GM18858 (cell line): Measurements from ENCODE around the gene HSPA12B.

ENCODE experiments used
- ATAC-seq: cut with Tn5 transposase; IDR thresholded peaks from one replicate; pipeline ENCODE4 v1.9.1; 2021; ENCODE audit not compliant: unreplicated experiment

HSPA12B gene

GRCh38 chr20:3744806-3745685, 12.6 kb downstream of the HSPA12B start:
- no peak for ATAC-seq

DNA sequence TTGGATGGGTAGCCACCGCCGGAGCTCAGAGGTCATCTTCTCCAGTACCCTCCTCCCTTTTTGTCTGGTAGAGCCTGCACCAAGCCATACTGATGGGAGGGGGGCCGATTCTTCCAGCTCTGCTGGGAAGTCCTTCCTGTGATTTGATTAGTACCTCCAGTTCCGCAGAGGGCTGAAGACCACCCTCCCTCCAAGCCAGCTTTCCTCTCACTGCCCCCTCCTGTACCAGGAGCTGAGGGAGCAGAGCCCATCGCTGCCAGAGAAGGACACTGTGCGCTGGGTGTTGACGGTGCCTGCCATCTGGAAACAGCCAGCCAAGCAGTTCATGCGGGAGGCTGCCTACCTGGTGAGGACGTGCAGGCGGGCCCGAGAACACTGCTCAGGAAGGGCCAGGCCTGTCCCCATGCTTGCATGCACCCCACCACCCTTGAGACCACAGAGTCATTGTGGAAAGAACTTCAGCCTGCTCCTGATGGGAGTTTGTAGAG, 13.2 kb downstream of the HSPA12B start:
- ATAC-seq, result no peak

DNA sequence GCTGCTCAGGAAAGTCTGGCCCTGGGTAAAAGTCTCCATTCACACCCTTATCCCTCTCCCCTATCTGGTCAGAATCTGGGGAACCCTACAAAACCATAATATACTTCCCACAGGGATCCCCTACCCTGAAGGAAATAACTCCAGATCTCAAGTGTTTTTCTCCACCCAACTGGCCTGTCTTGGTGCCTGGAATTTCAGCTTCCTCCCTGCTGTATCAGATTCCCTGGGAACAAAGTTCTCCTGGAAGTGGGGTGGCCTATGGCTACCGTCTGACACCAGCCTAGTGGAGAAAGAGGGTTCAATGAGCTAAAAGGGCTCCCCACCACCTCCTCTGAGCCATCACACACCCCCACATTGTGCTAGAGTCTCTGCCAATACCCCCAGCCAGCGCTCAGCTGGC, 15.0 kb downstream of the HSPA12B start:
- ATAC-seq, result no peak

DNA sequence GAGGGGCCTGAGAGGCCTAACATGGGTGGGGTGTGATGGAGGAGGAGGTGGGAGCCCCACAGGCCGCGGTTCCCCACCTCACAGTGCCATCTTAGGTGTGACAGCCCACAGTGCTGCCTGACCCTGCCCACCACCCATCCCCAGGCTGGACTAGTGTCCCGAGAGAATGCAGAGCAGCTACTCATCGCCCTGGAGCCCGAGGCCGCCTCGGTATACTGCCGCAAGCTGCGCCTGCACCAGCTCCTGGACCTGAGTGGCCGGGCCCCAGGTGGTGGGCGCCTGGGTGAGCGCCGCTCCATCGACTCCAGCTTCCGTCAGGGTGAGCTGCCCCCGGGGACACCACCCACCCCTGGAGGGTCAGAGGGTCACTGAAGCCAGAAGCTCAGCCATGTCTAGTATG, 15.6 kb downstream of the HSPA12B start:
- ATAC-seq, result no peak

- no peak for ATAC-seq
Measured at GRCh38 chr20:3749087-3749688, 16.7 kb downstream of the HSPA12B start.

GRCh38 chr20:3749689-3750531, 17.4 kb downstream of the HSPA12B start:
- no peak for ATAC-seq

- ATAC-seq, result no peak
Measured at GRCh38 chr20:3751305-3751674, 18.8 kb downstream of the HSPA12B start.

DNA sequence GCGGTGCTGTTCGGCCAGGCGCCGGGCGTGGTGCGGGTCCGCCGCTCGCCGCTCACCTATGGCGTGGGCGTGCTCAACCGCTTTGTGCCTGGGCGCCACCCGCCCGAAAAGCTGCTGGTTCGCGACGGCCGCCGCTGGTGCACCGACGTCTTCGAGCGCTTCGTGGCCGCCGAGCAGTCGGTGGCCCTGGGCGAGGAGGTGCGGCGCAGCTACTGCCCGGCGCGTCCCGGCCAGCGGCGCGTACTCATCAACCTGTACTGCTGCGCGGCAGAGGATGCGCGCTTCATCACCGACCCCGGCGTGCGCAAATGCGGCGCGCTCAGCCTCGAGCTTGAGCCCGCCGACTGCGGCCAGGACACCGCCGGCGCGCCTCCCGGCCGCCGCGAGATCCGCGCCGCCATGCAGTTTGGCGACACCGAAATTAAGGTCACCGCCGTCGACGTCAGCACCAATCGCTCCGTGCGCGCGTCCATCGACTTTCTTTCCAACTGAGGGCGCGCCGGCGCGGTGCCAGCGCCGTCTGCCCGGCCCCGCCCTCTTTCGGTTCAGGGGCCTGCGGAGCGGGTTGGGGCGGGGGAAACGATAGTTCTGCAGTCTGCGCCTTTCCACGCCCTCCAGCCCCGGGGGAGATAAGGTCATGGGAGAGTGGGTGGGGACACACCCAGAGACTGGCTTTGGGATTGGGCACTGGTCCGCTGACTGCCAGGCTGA, 19.3 kb downstream of the HSPA12B start:
- no peak for ATAC-seq

DNA sequence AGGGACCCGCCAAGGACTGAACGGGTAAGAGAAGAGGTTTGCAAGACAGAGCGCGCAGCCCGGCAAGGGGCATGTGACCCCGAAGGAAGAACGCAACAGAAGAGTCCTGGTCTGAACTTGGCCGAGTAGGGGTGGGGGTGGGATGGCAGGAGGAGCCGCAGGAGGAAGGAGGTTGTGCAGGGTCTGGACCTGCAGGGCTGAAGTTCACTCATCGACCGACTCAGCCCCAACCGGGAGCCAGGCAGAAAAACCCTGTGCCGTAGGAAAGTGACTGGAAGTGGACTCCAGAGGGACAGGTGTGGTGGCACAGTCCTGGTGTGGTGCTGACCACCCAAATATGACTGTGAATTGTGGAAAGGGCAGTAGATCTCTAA, 19.9 kb downstream of the HSPA12B start:
- ATAC-seq, result no peak

- ATAC-seq, result no peak
Measured at GRCh38 chr20:3753098-3753497, 20.6 kb downstream of the HSPA12B start.

- ATAC-seq, result no peak
Measured at GRCh38 chr20:3753501-3754275, 21.2 kb downstream of the HSPA12B start.

DNA sequence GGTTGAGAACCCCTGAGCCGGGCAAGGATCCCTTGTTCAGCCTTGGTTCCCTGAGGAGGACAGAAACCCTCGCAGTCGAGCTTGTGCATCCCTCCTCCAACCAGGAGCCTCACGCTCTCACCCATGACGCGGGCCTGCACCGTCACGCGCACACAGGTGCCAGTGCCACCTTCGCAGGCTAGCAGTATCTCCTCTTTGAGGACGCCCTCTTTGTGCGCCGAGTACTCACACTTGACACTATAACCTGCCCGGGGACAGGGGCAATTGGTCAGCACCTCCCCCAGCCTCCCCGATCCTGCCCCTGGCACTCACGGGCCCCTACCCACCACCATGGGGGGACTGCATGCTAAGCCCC, 21.8 kb downstream of the HSPA12B start:
- ATAC-seq, result no peak

- no peak for ATAC-seq
Measured at GRCh38 chr20:3755269-3755668, 22.8 kb downstream of the HSPA12B start.

GRCh38 chr20:3755814-3756480, 23.5 kb downstream of the HSPA12B start:
- no peak for ATAC-seq

GRCh38 chr20:3757268-3757667, 24.8 kb downstream of the HSPA12B start:
- no peak for ATAC-seq

DNA sequence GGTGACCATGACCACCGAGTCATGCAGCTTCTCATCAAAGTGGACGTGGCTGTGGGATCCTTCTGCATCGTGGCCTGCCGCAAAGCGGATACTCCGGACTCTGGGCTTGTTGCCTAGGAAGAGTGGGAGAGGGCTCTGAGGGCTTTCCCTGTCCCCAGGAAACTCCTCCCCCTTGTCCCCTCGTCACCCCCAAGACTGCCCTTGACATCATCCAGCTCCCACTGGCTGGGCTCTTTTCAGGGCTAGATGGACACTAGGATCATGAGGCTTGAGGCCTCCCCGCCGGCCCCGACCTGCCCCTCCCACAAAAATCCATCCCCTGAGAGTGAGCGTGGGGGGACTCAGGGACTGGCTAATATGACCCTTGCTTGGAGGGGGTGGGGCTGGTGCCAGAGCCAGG, 26.1 kb downstream of the HSPA12B start:
- ATAC-seq, result no peak

DNA sequence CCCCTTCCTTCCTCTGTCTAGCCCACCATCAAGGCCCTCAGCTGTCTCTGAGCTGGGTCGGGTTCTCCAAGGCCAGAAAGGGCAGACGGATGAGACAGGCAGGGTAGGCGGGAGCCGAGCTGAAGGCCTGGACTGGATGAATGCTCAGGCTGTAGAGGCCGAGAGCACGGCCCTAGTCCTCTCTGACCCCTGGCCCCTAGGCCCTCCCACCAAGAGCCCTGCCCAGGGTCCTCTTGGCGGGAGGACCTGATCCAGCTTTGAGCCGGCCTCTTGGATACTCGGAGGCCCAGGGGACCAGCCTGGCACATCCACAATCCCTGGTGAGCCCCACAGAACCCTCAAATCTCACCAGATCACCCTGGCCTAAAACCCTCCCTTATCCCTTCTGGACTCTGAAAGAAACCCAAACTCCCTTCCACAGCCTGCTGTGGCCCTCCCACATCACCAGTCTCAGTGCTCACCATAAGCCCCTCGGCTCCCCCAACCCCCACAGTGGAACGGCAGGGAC, 26.9 kb downstream of the HSPA12B start:
- no peak for ATAC-seq

GRCh38 chr20:3759884-3760283, 27.4 kb downstream of the HSPA12B start:
- no peak for ATAC-seq

GRCh38 chr20:3760655-3761348, 28.3 kb downstream of the HSPA12B start:
- no peak for ATAC-seq
